Measurements from ENCODE around the gene PEAK1. TPM values are rescaled to one million over a fixed set of nuclear protein-coding genes. Genes with fewer than 3 reads are reported as not detected.

PEAK1 gene
- total RNA-seq, 1 experiment from 2014 or later = 58.7 TPM

DNA sequence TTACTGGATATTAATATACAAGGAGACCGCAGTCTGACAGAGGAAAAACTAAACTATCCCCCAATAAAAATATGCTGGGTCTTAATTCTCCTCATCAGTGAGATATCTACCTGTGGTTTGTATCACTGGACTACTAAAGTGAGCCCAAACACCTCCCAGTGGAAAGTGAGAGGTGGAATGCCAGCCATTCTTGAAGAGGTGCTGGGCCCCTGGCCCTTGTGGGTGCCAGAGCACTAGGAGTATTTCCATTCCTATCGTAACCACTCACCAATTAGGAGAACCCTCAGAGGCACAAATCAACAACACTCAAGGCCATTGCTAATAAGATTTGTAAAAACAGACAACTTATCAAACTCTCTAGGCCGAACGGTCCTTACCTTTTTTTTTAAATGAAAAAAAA lies 227.5 kb downstream of the PEAK1 start:
- in situ Hi-C loops (cut with HindIII; ENCODE audit: low pct_unique_long_range_greater_than_20kb, low sequenced_read_pairs) = no loop called here
- CTCF ChIA-PET = no interaction called here
- no peak for ATAC-seq

GRCh38 chr15:77191230-77191834 lies 228.6 kb downstream of the PEAK1 start:
- POLR2A ChIA-PET = no interaction called here
- CTCF ChIA-PET = no interaction called here
- no peak for TF ChIP-seq TCF7L2 (IDR thresholded peaks at IDR 0.05; ENCODE audit: low read depth, low read length)
- TF ChIP-seq POLR2AphosphoS5 (IDR thresholded peaks at IDR 0.05; ENCODE audit: low read depth, low read length) = no peak
- TF ChIP-seq, protein P1, sequence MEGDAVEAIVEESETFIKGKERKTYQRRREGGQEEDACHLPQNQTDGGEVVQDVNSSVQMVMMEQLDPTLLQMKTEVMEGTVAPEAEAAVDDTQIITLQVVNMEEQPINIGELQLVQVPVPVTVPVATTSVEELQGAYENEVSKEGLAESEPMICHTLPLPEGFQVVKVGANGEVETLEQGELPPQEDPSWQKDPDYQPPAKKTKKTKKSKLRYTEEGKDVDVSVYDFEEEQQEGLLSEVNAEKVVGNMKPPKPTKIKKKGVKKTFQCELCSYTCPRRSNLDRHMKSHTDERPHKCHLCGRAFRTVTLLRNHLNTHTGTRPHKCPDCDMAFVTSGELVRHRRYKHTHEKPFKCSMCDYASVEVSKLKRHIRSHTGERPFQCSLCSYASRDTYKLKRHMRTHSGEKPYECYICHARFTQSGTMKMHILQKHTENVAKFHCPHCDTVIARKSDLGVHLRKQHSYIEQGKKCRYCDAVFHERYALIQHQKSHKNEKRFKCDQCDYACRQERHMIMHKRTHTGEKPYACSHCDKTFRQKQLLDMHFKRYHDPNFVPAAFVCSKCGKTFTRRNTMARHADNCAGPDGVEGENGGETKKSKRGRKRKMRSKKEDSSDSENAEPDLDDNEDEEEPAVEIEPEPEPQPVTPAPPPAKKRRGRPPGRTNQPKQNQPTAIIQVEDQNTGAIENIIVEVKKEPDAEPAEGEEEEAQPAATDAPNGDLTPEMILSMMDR (IDR thresholded peaks at IDR 0.05) = no peak
- TF ChIP-seq, protein P2, sequence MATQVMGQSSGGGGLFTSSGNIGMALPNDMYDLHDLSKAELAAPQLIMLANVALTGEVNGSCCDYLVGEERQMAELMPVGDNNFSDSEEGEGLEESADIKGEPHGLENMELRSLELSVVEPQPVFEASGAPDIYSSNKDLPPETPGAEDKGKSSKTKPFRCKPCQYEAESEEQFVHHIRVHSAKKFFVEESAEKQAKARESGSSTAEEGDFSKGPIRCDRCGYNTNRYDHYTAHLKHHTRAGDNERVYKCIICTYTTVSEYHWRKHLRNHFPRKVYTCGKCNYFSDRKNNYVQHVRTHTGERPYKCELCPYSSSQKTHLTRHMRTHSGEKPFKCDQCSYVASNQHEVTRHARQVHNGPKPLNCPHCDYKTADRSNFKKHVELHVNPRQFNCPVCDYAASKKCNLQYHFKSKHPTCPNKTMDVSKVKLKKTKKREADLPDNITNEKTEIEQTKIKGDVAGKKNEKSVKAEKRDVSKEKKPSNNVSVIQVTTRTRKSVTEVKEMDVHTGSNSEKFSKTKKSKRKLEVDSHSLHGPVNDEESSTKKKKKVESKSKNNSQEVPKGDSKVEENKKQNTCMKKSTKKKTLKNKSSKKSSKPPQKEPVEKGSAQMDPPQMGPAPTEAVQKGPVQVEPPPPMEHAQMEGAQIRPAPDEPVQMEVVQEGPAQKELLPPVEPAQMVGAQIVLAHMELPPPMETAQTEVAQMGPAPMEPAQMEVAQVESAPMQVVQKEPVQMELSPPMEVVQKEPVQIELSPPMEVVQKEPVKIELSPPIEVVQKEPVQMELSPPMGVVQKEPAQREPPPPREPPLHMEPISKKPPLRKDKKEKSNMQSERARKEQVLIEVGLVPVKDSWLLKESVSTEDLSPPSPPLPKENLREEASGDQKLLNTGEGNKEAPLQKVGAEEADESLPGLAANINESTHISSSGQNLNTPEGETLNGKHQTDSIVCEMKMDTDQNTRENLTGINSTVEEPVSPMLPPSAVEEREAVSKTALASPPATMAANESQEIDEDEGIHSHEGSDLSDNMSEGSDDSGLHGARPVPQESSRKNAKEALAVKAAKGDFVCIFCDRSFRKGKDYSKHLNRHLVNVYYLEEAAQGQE (IDR thresholded peaks at IDR 0.05; ENCODE audit: insufficient read depth in 1 of 2, low read depth in 2 of 2, low read length in 1 of 2) = no peak
- TF ChIP-seq SIN3A (IDR thresholded peaks at IDR 0.05; ENCODE audit: borderline replicate concordance, insufficient read depth, low read depth, low read length) = no peak
- intact Hi-C loops (cut with micrococcal nuclease; ENCODE audit: unreplicated experiment) (no loop called here), in situ Hi-C loops (cut with HindIII; ENCODE audit: low pct_unique_long_range_greater_than_20kb, low sequenced_read_pairs) (no loop called here)
- peaks cover 4% of the 10 kb centered on the region; the same call in 1 of the 2 replicates for H3K4me1 ChIP-seq (ENCODE audit: control insufficient read depth, insufficient read depth, low read length)
- DNase-seq (ENCODE audit: low read depth, low spot score) = no peak
- H3K9me3 ChIP-seq (ENCODE audit: control insufficient read depth, insufficient read depth, low read depth, low read length) = no peaks in the 10 kb centered on the region
- H3K36me3 ChIP-seq (ENCODE audit: control insufficient read depth, insufficient read depth, low read length) = no peaks in the 10 kb centered on the region
- no peak overlapping the region for H3K27ac ChIP-seq (ENCODE audit: low read length)
- BruUV-seq (replicated peaks) = no TSS peak
- H3K4me3 ChIP-seq (ENCODE audit: low read depth in 2 of 2, low read length in 2 of 2) = no peak overlapping the region
- H3K27me3 ChIP-seq (ENCODE audit: control insufficient read depth, insufficient read depth, low read length) = no peaks in the 10 kb centered on the region
- no peak for ATAC-seq

More for the DNA sequence above, 227.5 kb downstream of the PEAK1 start:
- Histone ChIP-seq H3K4me3 (ENCODE audit: low read depth in 2 of 2, low read length in 2 of 2) (no peak overlapping the region), H3K4me1 (ENCODE audit: control insufficient read depth, insufficient read depth, low read length) (no peaks in the 10 kb centered on the region), H3K36me3 (ENCODE audit: control insufficient read depth, insufficient read depth, low read length) (no peaks in the 10 kb centered on the region), H3K27ac (ENCODE audit: low read length) (no peak overlapping the region), H3K27me3 (ENCODE audit: control insufficient read depth, insufficient read depth, low read length) (no peaks in the 10 kb centered on the region), H3K9me3 (ENCODE audit: control insufficient read depth, insufficient read depth, low read depth, low read length) (no peaks in the 10 kb centered on the region)
- DNase-seq (ENCODE audit: low read depth, low spot score) = no peak
- POLR2A ChIA-PET = no interaction called here
- intact Hi-C loops (cut with micrococcal nuclease; ENCODE audit: unreplicated experiment) = no loop called here
- TF ChIP-seq, protein P2 (IDR thresholded peaks at IDR 0.05; ENCODE audit: insufficient read depth in 1 of 2, low read depth in 2 of 2, low read length in 1 of 2) = no peak
- TF ChIP-seq SIN3A (IDR thresholded peaks at IDR 0.05; ENCODE audit: borderline replicate concordance, insufficient read depth, low read depth, low read length) = no peak
- BruUV-seq (replicated peaks) = no TSS peak
